Measurements from ENCODE around the gene NOTCH2NLA.
"Not testable (repeated sequence)": the region's sequence is repeated elsewhere in the genome, so short reads cannot be mapped to it uniquely, and the experiment has no call there.

The NOTCH2NLA gene

GRCh38 chr1:146228710-146229477, at the start of gene NOTCH2NLA:
TSS of gene NOTCH2NLA (minus strand) at chr1:146229021. CDS start at chr1:146189337, 39,684 bp downstream.
- peak in 2 of 3 experiments; percentile 19 to 32 for DNase-seq (ENCODE audit: low read depth in 3 of 3)

- not testable (repeated sequence) for DNase-seq (ENCODE audit: low read depth in 3 of 3)
Observed at GRCh38 chr1:146278346-146278745, 49.5 kb upstream of the NOTCH2NLA start.

- DNase-seq (ENCODE audit: low read depth in 3 of 3), result not testable (repeated sequence)
Observed at GRCh38 chr1:146277087-146277486, 48.3 kb upstream of the NOTCH2NLA start.

- not testable (repeated sequence) for DNase-seq (ENCODE audit: low read depth in 3 of 3)
Observed at GRCh38 chr1:146274083-146274482, 45.3 kb upstream of the NOTCH2NLA start.

- not testable (repeated sequence) for DNase-seq (ENCODE audit: low read depth in 3 of 3)
Observed at GRCh38 chr1:146273194-146273593, 44.4 kb upstream of the NOTCH2NLA start.

- not testable (repeated sequence) for DNase-seq (ENCODE audit: low read depth in 3 of 3)
Observed at GRCh38 chr1:146272734-146273133, 43.9 kb upstream of the NOTCH2NLA start.

GRCh38 chr1:146271977-146272376, 43.2 kb upstream of the NOTCH2NLA start:
- not testable (repeated sequence) for DNase-seq (ENCODE audit: low read depth in 3 of 3)

GRCh38 chr1:146270129-146270528, 41.3 kb upstream of the NOTCH2NLA start:
- not testable (repeated sequence) for DNase-seq (ENCODE audit: low read depth in 3 of 3)

- not testable (repeated sequence) for DNase-seq (ENCODE audit: low read depth in 3 of 3)
Observed at GRCh38 chr1:146266179-146266748, 37.4 kb upstream of the NOTCH2NLA start.

- DNase-seq (ENCODE audit: low read depth in 3 of 3), result not testable (repeated sequence)
Observed at GRCh38 chr1:146264761-146265160, 35.9 kb upstream of the NOTCH2NLA start.

GRCh38 chr1:146260006-146260730, 31.3 kb upstream of the NOTCH2NLA start:
- DNase-seq (ENCODE audit: low read depth in 3 of 3), result not testable (repeated sequence)

- not testable (repeated sequence) for DNase-seq (ENCODE audit: low read depth in 3 of 3)
Observed at GRCh38 chr1:146257992-146258552, 29.3 kb upstream of the NOTCH2NLA start.

GRCh38 chr1:146254569-146255197, 25.9 kb upstream of the NOTCH2NLA start:
- DNase-seq (ENCODE audit: low read depth in 3 of 3), result not testable (repeated sequence)

GRCh38 chr1:146253249-146253855, 24.5 kb upstream of the NOTCH2NLA start:
- DNase-seq (ENCODE audit: low read depth in 3 of 3), result not testable (repeated sequence)

- not testable (repeated sequence) for DNase-seq (ENCODE audit: low read depth in 3 of 3)
Observed at GRCh38 chr1:146251523-146251922, 22.7 kb upstream of the NOTCH2NLA start.

GRCh38 chr1:146248643-146249042, 19.8 kb upstream of the NOTCH2NLA start:
- DNase-seq (ENCODE audit: low read depth in 3 of 3), result not testable (repeated sequence)

GRCh38 chr1:146236626-146237025, 7.8 kb upstream of the NOTCH2NLA start:
- not testable (repeated sequence) for DNase-seq (ENCODE audit: low read depth in 3 of 3)

GRCh38 chr1:146236026-146236601, 7.3 kb upstream of the NOTCH2NLA start:
- DNase-seq (ENCODE audit: low read depth in 3 of 3), result not testable (repeated sequence)

GRCh38 chr1:146228144-146228682, 608 bp downstream of the NOTCH2NLA start:
- peak in 1 of 3 experiments; percentile 7 for DNase-seq (ENCODE audit: low read depth in 3 of 3)

- not testable (repeated sequence) for DNase-seq (ENCODE audit: low read depth in 3 of 3)
Observed at GRCh38 chr1:146174531-146174930, 54.3 kb downstream of the NOTCH2NLA start.
